Hepatocyte (in vitro differentiated cells): Measurements from ENCODE around the gene CDADC1. TPM values are rescaled to one million over a fixed set of nuclear protein-coding genes. Genes with fewer than 3 reads are reported as not detected.

Experiments
- DNase-seq: peaks from one replicate; pipeline ENCODE4 v3.0.0-alpha.2; 2016; ENCODE audit warnings: low spot score
- H2AFZ ChIP-seq: fragments of 200-600 bp; sonication (generic); 2 replicates; pipeline ENCODE4 v1.6.0; 2016; ENCODE audit warnings: antibody characterized with exemption, mild to moderate bottlenecking
- H3K27ac ChIP-seq: fragments of 200-600 bp; sonication (generic); 2 replicates; pipeline ENCODE4 v1.5.1; 2016; ENCODE audit warnings: mild to moderate bottlenecking
- H3K27me3 ChIP-seq: fragments of 200-600 bp; sonication (generic); 2 replicates; pipeline ENCODE4 v1.6.1; 2016
- H3K36me3 ChIP-seq: fragments of 200-600 bp; sonication (generic); replicated peaks from 2 replicates; pipeline ENCODE4 v1.5.1; 2016; ENCODE audit warnings: low read depth; ENCODE audit not compliant: insufficient read depth
- H3K4me1 ChIP-seq: fragments of 200-600 bp; sonication (generic); 2 replicates; pipeline ENCODE4 v1.5.1; 2016; ENCODE audit warnings: mild to moderate bottlenecking, moderate library complexity; ENCODE audit not compliant: insufficient read depth
- H3K4me2 ChIP-seq: fragments of 200-600 bp; sonication (generic); 2 replicates; pipeline ENCODE4 v1.6.0; 2016
- H3K4me3 ChIP-seq: fragments of 200-600 bp; sonication (generic); 2 replicates; pipeline ENCODE4 v1.5.1; 2016; ENCODE audit warnings: mild to moderate bottlenecking
- H3K79me2 ChIP-seq: fragments of 200-600 bp; sonication (generic); 2 replicates; pipeline ENCODE4 v1.6.0; 2017; ENCODE audit warnings: mild to moderate bottlenecking
- H3K9me2 ChIP-seq: fragments of 200-600 bp; sonication (generic); replicated peaks from 2 replicates; pipeline ENCODE4 v1.6.0; 2017; ENCODE audit warnings: mild to moderate bottlenecking; ENCODE audit not compliant: insufficient read depth
- H3K9me3 ChIP-seq: fragments of 200-600 bp; sonication (generic); 2 replicates; pipeline ENCODE4 v1.5.1; 2016; ENCODE audit warnings: low read depth, mild to moderate bottlenecking
- H4K20me1 ChIP-seq: fragments of 200-600 bp; sonication (generic); 2 replicates; pipeline ENCODE4 v1.6.0; 2016; ENCODE audit warnings: mild to moderate bottlenecking; ENCODE audit not compliant: insufficient read depth, poor library complexity, severe bottlenecking
- EZH2 ChIP-seq: fragments of 200-600 bp; sonication (generic); IDR thresholded peaks from 2 replicates; pipeline ENCODE4 v1.6.1; 2016; ENCODE audit warnings: antibody characterized with exemption, mild to moderate bottlenecking, borderline replicate concordance
- EZH2phosphoT487 ChIP-seq: fragments of 200-600 bp; sonication (generic); IDR thresholded peaks from one replicate; pipeline ENCODE4 v1.6.1; 2018; ENCODE audit warnings: antibody characterized with exemption, mild to moderate bottlenecking, low read depth, moderate library complexity; ENCODE audit not compliant: unreplicated experiment, severe bottlenecking
- WGBS: methylation state at CpG from one replicate; pipeline ENCODE4 v1.1.6; 2016; ENCODE audit warnings: low lambda C conversion rate; ENCODE audit errors: missing lambda C conversion rate; 5-methylcytosine and 5-hydroxymethylcytosine counted together
- polyA plus RNA-seq: library from polyadenylated mRNA; unstranded; fragments of >200 nt; fragmentation: Nextera tagmentation; extraction: Ambion mirVana; gene quantifications from 2 replicates; pipeline ENCODE4 v1.2.1, GENCODE V29; 2016
- total RNA-seq: library from RNA; depleted of rRNA; stranded (reverse); fragments of >200 nt; gene quantifications from 2 replicates; pipeline ENCODE4 v1.2.3, GENCODE V29; 2014
- TF ChIP-seq, protein P1 (sequence below): fragments of 200-600 bp; sonication (generic); IDR thresholded peaks from 2 replicates; pipeline ENCODE4 v1.5.1; 2016; ENCODE audit warnings: antibody characterized with exemption, mild to moderate bottlenecking; ENCODE audit not compliant: poor library complexity

Gene CDADC1
- total and polyA plus RNA-seq, 2 experiments from 2014 or later, result 4.0 to 7.3 TPM

DNA sequence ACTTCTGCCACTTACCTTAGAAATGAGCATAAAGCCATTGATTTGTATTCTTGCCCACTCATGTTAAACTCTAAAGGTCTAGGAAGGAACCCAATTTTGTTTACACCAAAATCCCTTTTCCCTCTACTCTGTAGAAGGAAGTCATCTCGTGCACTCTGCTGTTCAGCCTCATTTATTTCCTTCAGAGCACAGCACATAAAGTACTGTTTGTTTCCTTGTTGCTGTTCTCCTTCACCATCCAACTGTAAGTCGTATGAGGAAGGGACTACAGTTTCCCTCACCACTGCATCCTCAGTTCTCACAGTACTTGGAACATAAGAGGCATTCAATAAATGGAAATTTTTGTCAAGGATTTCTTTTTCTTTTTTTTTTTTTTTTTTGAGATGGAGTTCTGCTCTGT, 24.6 kb downstream of the CDADC1 start:
- Histone ChIP-seq H3K9me2 (no peaks in the 10 kb centered on the region), H3K4me1 (no peaks in the 10 kb centered on the region), H3K4me3 (no peak overlapping the region), H3K27ac (no peak overlapping the region), H3K9me3 (no peaks in the 10 kb centered on the region), H2AFZ (no peak overlapping the region), H3K4me2 (no peak overlapping the region), H4K20me1 (no peaks in the 10 kb centered on the region), H3K79me2 (no peaks in the 10 kb centered on the region), H3K27me3 (no peaks in the 10 kb centered on the region), H3K36me3 (no peaks in the 10 kb centered on the region)
- no peak for TF ChIP-seq EZH2
- no peak for TF ChIP-seq EZH2phosphoT487
- WGBS, result 69% methylated on average over 2 of the region's 2 CpGs
- no peak for DNase-seq

GRCh38 chr13:49278211-49278610, 30.5 kb downstream of the CDADC1 start:
- no peak overlapping the region for H2AFZ ChIP-seq
- H3K9me3 ChIP-seq, result no peaks in the 10 kb centered on the region
- H3K79me2 ChIP-seq, result no peaks in the 10 kb centered on the region
- H3K4me3 ChIP-seq, result no peak overlapping the region
- no peaks in the 10 kb centered on the region for H3K36me3 ChIP-seq
- WGBS, result 94% methylated on average over 2 of the region's 2 CpGs
- no peak overlapping the region for H3K4me2 ChIP-seq
- H3K27me3 ChIP-seq, result no peaks in the 10 kb centered on the region
- H4K20me1 ChIP-seq, result no peaks in the 10 kb centered on the region
- no peaks in the 10 kb centered on the region for H3K9me2 ChIP-seq
- no peaks in the 10 kb centered on the region for H3K4me1 ChIP-seq
- DNase-seq, result no peak
- no peak for TF ChIP-seq EZH2phosphoT487
- TF ChIP-seq, protein P1, sequence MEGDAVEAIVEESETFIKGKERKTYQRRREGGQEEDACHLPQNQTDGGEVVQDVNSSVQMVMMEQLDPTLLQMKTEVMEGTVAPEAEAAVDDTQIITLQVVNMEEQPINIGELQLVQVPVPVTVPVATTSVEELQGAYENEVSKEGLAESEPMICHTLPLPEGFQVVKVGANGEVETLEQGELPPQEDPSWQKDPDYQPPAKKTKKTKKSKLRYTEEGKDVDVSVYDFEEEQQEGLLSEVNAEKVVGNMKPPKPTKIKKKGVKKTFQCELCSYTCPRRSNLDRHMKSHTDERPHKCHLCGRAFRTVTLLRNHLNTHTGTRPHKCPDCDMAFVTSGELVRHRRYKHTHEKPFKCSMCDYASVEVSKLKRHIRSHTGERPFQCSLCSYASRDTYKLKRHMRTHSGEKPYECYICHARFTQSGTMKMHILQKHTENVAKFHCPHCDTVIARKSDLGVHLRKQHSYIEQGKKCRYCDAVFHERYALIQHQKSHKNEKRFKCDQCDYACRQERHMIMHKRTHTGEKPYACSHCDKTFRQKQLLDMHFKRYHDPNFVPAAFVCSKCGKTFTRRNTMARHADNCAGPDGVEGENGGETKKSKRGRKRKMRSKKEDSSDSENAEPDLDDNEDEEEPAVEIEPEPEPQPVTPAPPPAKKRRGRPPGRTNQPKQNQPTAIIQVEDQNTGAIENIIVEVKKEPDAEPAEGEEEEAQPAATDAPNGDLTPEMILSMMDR, result no peak
- TF ChIP-seq EZH2, result no peak
- H3K27ac ChIP-seq, result no peak overlapping the region

GRCh38 chr13:49279112-49279511, 31.4 kb downstream of the CDADC1 start:
- H3K4me2 ChIP-seq, result no peak overlapping the region
- no peaks in the 10 kb centered on the region for H4K20me1 ChIP-seq
- H3K27ac ChIP-seq, result no peak overlapping the region
- no peak overlapping the region for H2AFZ ChIP-seq
- DNase-seq, result no peak
- 64% methylated on average over 5 of the region's 5 CpGs for WGBS
- H3K79me2 ChIP-seq, result no peaks in the 10 kb centered on the region
- no peaks in the 10 kb centered on the region for H3K36me3 ChIP-seq
- no peak overlapping the region for H3K4me3 ChIP-seq
- H3K4me1 ChIP-seq, result no peaks in the 10 kb centered on the region
- no peaks in the 10 kb centered on the region for H3K27me3 ChIP-seq
- no peaks in the 10 kb centered on the region for H3K9me3 ChIP-seq
- H3K9me2 ChIP-seq, result no peaks in the 10 kb centered on the region
- TF ChIP-seq EZH2, result no peak
- TF ChIP-seq EZH2phosphoT487, result no peak
- TF ChIP-seq, protein P1, result no peak

- Histone ChIP-seq H2AFZ (no peak overlapping the region), H4K20me1 (no peaks in the 10 kb centered on the region), H3K79me2 (no peaks in the 10 kb centered on the region), H3K9me2 (no peaks in the 10 kb centered on the region), H3K36me3 (no peaks in the 10 kb centered on the region), H3K27ac (no peak overlapping the region), H3K4me3 (no peak overlapping the region), H3K9me3 (no peaks in the 10 kb centered on the region), H3K27me3 (no peaks in the 10 kb centered on the region), H3K4me2 (no peak overlapping the region), H3K4me1 (no peaks in the 10 kb centered on the region)
- TF ChIP-seq EZH2 (no peak), EZH2phosphoT487 (no peak)
- TF ChIP-seq, protein P1, result no peak
- DNase-seq, result no peak
Measured at GRCh38 chr13:49279885-49280284, 32.2 kb downstream of the CDADC1 start.
